ENCODE results near the gene USP24. TPM values are rescaled to one million over a fixed set of nuclear protein-coding genes. Genes with fewer than 3 reads are reported as not detected.

USP24 gene
- 93.9 TPM for total RNA-seq

GRCh38 chr1:55215194-55216021 lies at the start of gene USP24:
TSS of gene USP24 (minus strand) at chr1:55215364. CDS start at chr1:55215113, 251 bp downstream.
- peak; percentile 62 for DNase-seq

- no peak for DNase-seq
Observed at GRCh38 chr1:55262822-55263221, 47.7 kb upstream of the USP24 start.

- no peak for DNase-seq
Observed at GRCh38 chr1:55259911-55260609, 44.9 kb upstream of the USP24 start.

- no peak for DNase-seq
Observed at GRCh38 chr1:55257958-55258357, 42.8 kb upstream of the USP24 start.

GRCh38 chr1:55255901-55256300 lies 40.7 kb upstream of the USP24 start:
- no peak for DNase-seq

GRCh38 chr1:55252942-55253589 lies 37.9 kb upstream of the USP24 start:
- DNase-seq: no peak

- no peak for DNase-seq
Observed at GRCh38 chr1:55250399-55251075, 35.4 kb upstream of the USP24 start.

GRCh38 chr1:55249646-55250398 lies 34.7 kb upstream of the USP24 start:
- DNase-seq: no peak

- DNase-seq: no peak
Observed at GRCh38 chr1:55246896-55247295, 31.7 kb upstream of the USP24 start.

- DNase-seq: no peak
Observed at GRCh38 chr1:55246331-55246730, 31.2 kb upstream of the USP24 start.

GRCh38 chr1:55245781-55246180 lies 30.6 kb upstream of the USP24 start:
- no peak for DNase-seq

- DNase-seq: no peak
Observed at GRCh38 chr1:55244476-55245099, 29.4 kb upstream of the USP24 start.

GRCh38 chr1:55243655-55244054 lies 28.5 kb upstream of the USP24 start:
- DNase-seq: no peak

GRCh38 chr1:55239548-55239947 lies 24.4 kb upstream of the USP24 start:
- DNase-seq: no peak

- DNase-seq: no peak
Observed at GRCh38 chr1:55235722-55236121, 20.6 kb upstream of the USP24 start.

- DNase-seq: no peak
Observed at GRCh38 chr1:55234016-55234415, 18.9 kb upstream of the USP24 start.

GRCh38 chr1:55233145-55233777 lies 18.1 kb upstream of the USP24 start:
- no peak for DNase-seq

GRCh38 chr1:55232448-55233144 lies 17.4 kb upstream of the USP24 start:
- no peak for DNase-seq

- no peak for DNase-seq
Observed at GRCh38 chr1:55231745-55232144, 16.6 kb upstream of the USP24 start.

GRCh38 chr1:55230659-55231058 lies 15.5 kb upstream of the USP24 start:
- DNase-seq: no peak

Measured in occipital lobe (tissue), 2 donors.